PC-9 (cell line): ENCODE data around the gene KLHDC8B. TPM values are rescaled to one million over a fixed set of nuclear protein-coding genes. Genes with fewer than 3 reads are reported as not detected.

Experiments used
- BruUV-seq: library from RNA; stranded (reverse); fragments of 400-500 nt; replicated peaks from 2 replicates; lab custom pipeline; 2021; lab: Mats Ljungman, UMichigan
- CTCF ChIA-PET: fragments of 300-600 bp; sonication (Branson Sonifier 250); formaldehyde crosslinking; loops from one replicate; lab custom pipeline; 2022; ENCODE audit warnings: antibody characterized with exemption; lab: Charles Lee
- POLR2A ChIA-PET: fragments of 300-600 bp; sonication (Branson Sonifier 250); formaldehyde crosslinking; loops from one replicate; lab custom pipeline; 2022; ENCODE audit warnings: antibody characterized with exemption; ENCODE audit not compliant: unreplicated experiment; lab: Charles Lee
- DNase-seq, 2 experiments: peaks; one replicate each; pipeline versions ENCODE4 v3.0.0 to v3.0.0-alpha.2; 2015 to 2022; ENCODE audit warnings: mixed read lengths in 1 of 2
- H2AFZ ChIP-seq: fragments of 200-600 bp; sonication (generic); 2 replicates; pipeline ENCODE4 v1.8.1; 2017; ENCODE audit warnings: antibody characterized with exemption
- H3F3A ChIP-seq: fragments of 200-600 bp; sonication (generic); 2 replicates; pipeline ENCODE4 v1.8.1; 2017; ENCODE audit warnings: antibody characterized with exemption, mild to moderate bottlenecking, low read depth; ENCODE audit not compliant: insufficient read depth
- H3K27ac ChIP-seq: fragments of 200-600 bp; sonication (generic); 2 replicates; pipeline ENCODE4 v1.6.1; 2016; ENCODE audit warnings: mixed run types
- H3K27me3 ChIP-seq: fragments of 200-600 bp; sonication (generic); 2 replicates; pipeline ENCODE4 v1.6.1; 2016; ENCODE audit warnings: low read depth, mixed run types; ENCODE audit not compliant: insufficient read depth
- H3K36me3 ChIP-seq: fragments of 200-600 bp; sonication (generic); 2 replicates; pipeline ENCODE4 v1.6.1; 2016; ENCODE audit warnings: low read depth, mixed run types
- H3K4me1 ChIP-seq: fragments of 200-600 bp; sonication (generic); replicated peaks from 2 replicates; pipeline ENCODE4 v1.6.1; 2016; ENCODE audit warnings: mixed run types; ENCODE audit not compliant: insufficient read depth
- H3K4me2 ChIP-seq: fragments of 200-600 bp; sonication (generic); 2 replicates; pipeline ENCODE4 v1.6.1; 2017; ENCODE audit warnings: mixed run types
- H3K4me3 ChIP-seq: fragments of 200-600 bp; sonication (generic); 2 replicates; pipeline ENCODE4 v1.6.1; 2016; ENCODE audit warnings: mixed run types
- H3K79me2 ChIP-seq: fragments of 200-600 bp; sonication (generic); 2 replicates; pipeline ENCODE4 v1.6.1; 2017; ENCODE audit warnings: low read depth, mixed run types
- H3K9me2 ChIP-seq: fragments of 200-600 bp; sonication (generic); 2 replicates; pipeline ENCODE4 v1.8.1; 2017; ENCODE audit warnings: mild to moderate bottlenecking; ENCODE audit not compliant: insufficient read depth
- H3K9me3 ChIP-seq: fragments of 200-600 bp; sonication (generic); 2 replicates; pipeline ENCODE4 v1.8.1; 2016; ENCODE audit warnings: low read depth; ENCODE audit not compliant: insufficient read depth
- H4K20me1 ChIP-seq: fragments of 200-600 bp; sonication (generic); 2 replicates; pipeline ENCODE4 v1.8.1; 2017; ENCODE audit not compliant: insufficient read depth
- CTCF ChIP-seq: fragments of 200-600 bp; sonication (generic); conservative IDR thresholded peaks from 2 replicates; pipeline ENCODE4 v1.6.1; 2017; ENCODE audit warnings: mixed run types, antibody characterized with exemption, mild to moderate bottlenecking, moderate library complexity
- EZH2 ChIP-seq: fragments of 200-600 bp; sonication (generic); IDR thresholded peaks from 2 replicates; pipeline ENCODE4 v1.8.0; 2017; ENCODE audit warnings: antibody characterized with exemption, low read depth
- intact Hi-C: fragments of 100-400 bp; cut with micrococcal nuclease; formaldehyde crosslinking; loops from one replicate; pipeline ENCODE4 v1.10.0; 2022; ENCODE audit not compliant: unreplicated experiment
- total RNA-seq: library from RNA; stranded (reverse); gene quantifications from 2 replicates; pipeline ENCODE4 v1.2.3, GENCODE V29; 2021

KLHDC8B gene
- total RNA-seq, 1 experiment from 2014 or later: 15.3 TPM

GRCh38 chr3:49174397-49174985 is 3.1 kb downstream of the KLHDC8B start:
- POLR2A ChIA-PET: no interaction called here
- no peak overlapping the region for H3K27ac ChIP-seq
- no peaks in the 10 kb centered on the region for H4K20me1 ChIP-seq
- H3K4me2 ChIP-seq: no peak overlapping the region
- H3K79me2 ChIP-seq: no peaks in the 10 kb centered on the region
- no peaks in the 10 kb centered on the region for H3F3A ChIP-seq
- H3K9me2 ChIP-seq: no peaks in the 10 kb centered on the region
- CTCF ChIA-PET: interaction anchor here (0.6 kb wide), 1 partner anchor 135 kb away, joined by 7 read pairs; no protein-coding TSS in a partner anchor
- no peak overlapping the region for H2AFZ ChIP-seq
- DNase-seq: no peak
- H3K9me3 ChIP-seq: no peaks in the 10 kb centered on the region
- intact Hi-C loops: loop anchor here (5.0 to 10.0 kb wide), 2 partner anchors 63 to 120 kb away; no protein-coding TSS in a partner anchor
- no peak overlapping the region for H3K4me3 ChIP-seq
- H3K36me3 ChIP-seq: no peaks in the 10 kb centered on the region
- H3K27me3 ChIP-seq: no peaks in the 10 kb centered on the region
- H3K4me1 ChIP-seq: no peaks in the 10 kb centered on the region
- TF ChIP-seq CTCF (no peak), EZH2 (no peak)
- no TSS peak for BruUV-seq

GRCh38 chr3:49175530-49175929 is 4.1 kb downstream of the KLHDC8B start:
- BruUV-seq: no TSS peak
- no peak for DNase-seq
- H3K79me2 ChIP-seq: no peaks in the 10 kb centered on the region
- no peak overlapping the region for H2AFZ ChIP-seq
- TF ChIP-seq EZH2 (no peak), CTCF (no peak)
- H3K27ac ChIP-seq: no peak overlapping the region
- intact Hi-C loops: loop anchor here (10.0 kb wide), 1 partner anchor 119 kb away; no protein-coding TSS in a partner anchor
- H3K4me2 ChIP-seq: no peak overlapping the region
- no peaks in the 10 kb centered on the region for H3K9me2 ChIP-seq
- no peaks in the 10 kb centered on the region for H3K4me1 ChIP-seq
- H3K4me3 ChIP-seq: no peak overlapping the region
- ChIA-PET CTCF (no interaction called here), POLR2A (no interaction called here)
- no peaks in the 10 kb centered on the region for H3K36me3 ChIP-seq
- H4K20me1 ChIP-seq: no peaks in the 10 kb centered on the region
- no peaks in the 10 kb centered on the region for H3F3A ChIP-seq
- no peaks in the 10 kb centered on the region for H3K27me3 ChIP-seq
- no peaks in the 10 kb centered on the region for H3K9me3 ChIP-seq

- no peak for TF ChIP-seq CTCF
- no peak for TF ChIP-seq EZH2
- Histone ChIP-seq H4K20me1 (no peaks in the 10 kb centered on the region), H3K27me3 (no peaks in the 10 kb centered on the region), H3K4me1 (no peaks in the 10 kb centered on the region), H3K36me3 (no peaks in the 10 kb centered on the region), H3F3A (no peaks in the 10 kb centered on the region), H3K9me2 (no peaks in the 10 kb centered on the region), H3K27ac (no peak overlapping the region), H3K9me3 (no peaks in the 10 kb centered on the region), H3K79me2 (no peaks in the 10 kb centered on the region), H2AFZ (no peak overlapping the region), H3K4me3 (no peak overlapping the region), H3K4me2 (no peak overlapping the region)
- POLR2A ChIA-PET: no interaction called here
- intact Hi-C loops: loop anchor here (10.0 kb wide), 1 partner anchor 118 kb away; no protein-coding TSS in a partner anchor
- BruUV-seq: no TSS peak
- DNase-seq: no peak
- CTCF ChIA-PET: no interaction called here
These were observed 5.7 kb downstream of the KLHDC8B start for GRCh38 chr3:49177073-49177472.
